Chondrocyte (in vitro differentiated cells): ENCODE results near the gene ATG16L2. TPM values are rescaled to one million over a fixed set of nuclear protein-coding genes. Genes with fewer than 3 reads are reported as not detected.

Experiments
- DNase-seq: peaks from one replicate; pipeline ENCODE4 v3.0.0; 2021; ENCODE audit warnings: mixed read lengths, low spot score
- H3K27ac Mint-ChIP-seq: one replicate; pipeline ENCODE4 v1.8.0; 2021; ENCODE audit warnings: mild to moderate bottlenecking, moderate library complexity, mixed read lengths; ENCODE audit not compliant: unreplicated experiment
- H3K27me3 Mint-ChIP-seq: 2 replicates; pipeline ENCODE4 v1.8.0; 2021; ENCODE audit warnings: low read depth, mixed read lengths
- H3K36me3 Mint-ChIP-seq: 2 replicates; pipeline ENCODE4 v1.8.0; 2021; ENCODE audit warnings: low read depth, mixed read lengths
- H3K4me1 Mint-ChIP-seq: 2 replicates; pipeline ENCODE4 v1.8.0; 2021; ENCODE audit warnings: low read depth, mild to moderate bottlenecking, mixed read lengths
- H3K4me3 Mint-ChIP-seq: one replicate; pipeline ENCODE4 v1.8.0; 2021; ENCODE audit warnings: mild to moderate bottlenecking, moderate library complexity, mixed read lengths; ENCODE audit not compliant: unreplicated experiment
- H3K9me3 Mint-ChIP-seq: 2 replicates; pipeline ENCODE4 v1.8.0; 2021; ENCODE audit warnings: low read depth, mixed read lengths
- total RNA-seq: library from RNA; stranded (reverse); gene quantifications from 3 replicates; pipeline ENCODE4 v1.2.1, GENCODE V29; 2021
- TF ChIP-seq, protein P1 (sequence below): fragments of 200-600 bp; sonication (generic); IDR thresholded peaks from 2 replicates; pipeline ENCODE4 v1.5.0; 2021; ENCODE audit warnings: antibody characterized with exemption, mild to moderate bottlenecking, moderate library complexity

Gene ATG16L2
- total RNA-seq, 1 donor from 2014 or later, result 9.9 TPM

DNA sequence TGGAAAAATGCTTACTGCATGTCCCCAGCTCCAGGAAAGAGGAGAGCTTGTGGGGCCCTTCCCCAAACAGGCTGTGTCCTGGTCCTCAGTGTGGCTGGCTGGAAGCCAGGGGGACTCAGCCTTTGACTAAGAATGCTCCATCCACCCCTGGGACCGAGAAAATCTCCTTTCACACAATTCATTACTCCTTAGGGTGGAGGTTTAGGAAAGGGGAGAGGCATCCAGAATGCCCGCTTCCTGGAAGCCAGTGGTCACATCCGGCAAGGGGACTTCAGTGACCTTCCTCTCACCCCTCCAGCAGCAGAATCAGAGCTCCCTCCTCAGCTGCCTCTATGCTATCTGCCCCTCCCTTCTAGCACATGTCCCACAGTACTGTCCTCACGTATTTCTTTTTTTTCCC, 21.9 kb downstream of the ATG16L2 start:
- Mint-ChIP-seq H3K4me3 (no peak overlapping the region), H3K27me3 (no peaks in the 10 kb centered on the region), H3K9me3 (no peaks in the 10 kb centered on the region), H3K4me1 (peaks cover 55% of the 10 kb centered on the region), H3K36me3 (peaks cover 26% of the 10 kb centered on the region), H3K27ac (peak overlapping the region; percentile 61)
- no peak for DNase-seq
- TF ChIP-seq, protein P1, sequence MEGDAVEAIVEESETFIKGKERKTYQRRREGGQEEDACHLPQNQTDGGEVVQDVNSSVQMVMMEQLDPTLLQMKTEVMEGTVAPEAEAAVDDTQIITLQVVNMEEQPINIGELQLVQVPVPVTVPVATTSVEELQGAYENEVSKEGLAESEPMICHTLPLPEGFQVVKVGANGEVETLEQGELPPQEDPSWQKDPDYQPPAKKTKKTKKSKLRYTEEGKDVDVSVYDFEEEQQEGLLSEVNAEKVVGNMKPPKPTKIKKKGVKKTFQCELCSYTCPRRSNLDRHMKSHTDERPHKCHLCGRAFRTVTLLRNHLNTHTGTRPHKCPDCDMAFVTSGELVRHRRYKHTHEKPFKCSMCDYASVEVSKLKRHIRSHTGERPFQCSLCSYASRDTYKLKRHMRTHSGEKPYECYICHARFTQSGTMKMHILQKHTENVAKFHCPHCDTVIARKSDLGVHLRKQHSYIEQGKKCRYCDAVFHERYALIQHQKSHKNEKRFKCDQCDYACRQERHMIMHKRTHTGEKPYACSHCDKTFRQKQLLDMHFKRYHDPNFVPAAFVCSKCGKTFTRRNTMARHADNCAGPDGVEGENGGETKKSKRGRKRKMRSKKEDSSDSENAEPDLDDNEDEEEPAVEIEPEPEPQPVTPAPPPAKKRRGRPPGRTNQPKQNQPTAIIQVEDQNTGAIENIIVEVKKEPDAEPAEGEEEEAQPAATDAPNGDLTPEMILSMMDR, result no peak

DNA sequence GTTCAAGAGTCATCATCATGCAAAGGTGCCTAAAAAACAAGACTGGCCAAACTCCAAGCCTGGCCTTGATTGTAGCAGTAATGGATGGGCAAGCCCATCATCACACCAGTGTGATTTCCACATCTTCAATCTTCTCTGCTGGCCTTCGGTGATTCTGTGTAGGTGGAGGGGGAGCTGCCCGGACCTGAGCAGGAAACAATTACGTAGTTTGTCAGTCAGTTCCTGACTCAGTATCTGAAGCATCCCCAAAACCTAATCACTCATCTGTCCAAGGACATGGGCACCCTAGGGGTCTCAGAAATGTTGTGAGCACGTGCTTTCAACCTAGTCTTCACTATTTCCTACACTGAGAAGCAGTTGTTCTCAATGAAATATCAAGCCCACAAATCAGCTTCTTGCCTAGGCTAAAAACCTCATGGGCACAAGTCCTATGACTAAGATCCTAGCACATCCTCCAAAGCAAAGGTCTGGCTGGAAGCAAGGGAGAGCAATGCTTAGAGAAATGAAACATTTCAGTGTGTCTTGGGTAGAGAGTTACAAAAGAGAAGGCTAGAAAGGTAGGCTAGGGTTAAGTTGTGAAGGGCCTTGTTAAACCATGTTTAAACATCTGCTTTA, 24.6 kb downstream of the ATG16L2 start:
- Mint-ChIP-seq H3K36me3 (peaks cover 40% of the 10 kb centered on the region), H3K27ac (peak overlapping the region; percentile 9)

DNA sequence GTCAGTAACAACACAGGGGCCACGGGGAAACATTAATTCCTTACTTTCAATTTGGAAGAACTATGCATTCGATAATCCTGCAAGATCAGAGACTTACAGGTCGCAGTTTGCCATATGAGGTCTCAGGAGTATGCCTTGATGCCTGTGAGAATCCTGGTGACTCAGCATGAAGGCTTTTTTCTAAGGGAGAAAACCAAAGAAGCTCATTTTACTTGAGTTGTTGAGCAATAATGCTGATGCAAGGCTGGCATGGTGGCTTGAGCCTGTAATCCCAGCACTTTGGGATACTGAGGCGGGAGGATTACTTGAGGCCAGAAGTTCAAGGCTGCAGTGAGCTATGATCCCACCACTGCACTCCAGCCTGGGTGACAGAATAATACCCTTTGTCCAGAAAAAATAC, 26.6 kb downstream of the ATG16L2 start:
- TF ChIP-seq, protein P1, result no peak
- no peak for DNase-seq
- peak overlapping the region; percentile 55 for H3K27ac Mint-ChIP-seq

More for the DNA sequence above, 24.6 kb downstream of the ATG16L2 start:
- Mint-ChIP-seq H3K9me3 (no peaks in the 10 kb centered on the region), H3K4me1 (peaks cover 45% of the 10 kb centered on the region), H3K27me3 (no peaks in the 10 kb centered on the region), H3K4me3 (no peak overlapping the region)
- TF ChIP-seq, protein P1, result no peak
- no peak for DNase-seq

DNA sequence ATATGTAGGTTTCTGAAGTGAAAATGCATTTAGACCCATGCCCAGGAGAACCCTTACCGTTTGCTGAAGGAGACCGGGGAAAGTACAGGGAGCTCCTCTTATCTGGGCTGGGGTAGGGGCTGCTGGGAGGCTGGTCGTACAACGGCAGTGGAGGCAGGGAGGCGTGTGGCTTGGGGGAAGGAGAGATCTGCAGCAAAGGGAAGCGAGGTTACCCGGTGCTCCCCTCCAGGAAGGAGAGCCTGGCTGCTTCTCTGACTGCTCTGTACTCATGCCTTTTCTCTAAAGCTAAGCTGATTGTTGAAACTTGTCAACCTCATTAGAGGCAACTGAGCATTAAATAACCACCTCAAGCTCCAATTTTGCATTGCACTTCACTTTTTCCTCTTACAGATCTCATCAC, 27.2 kb downstream of the ATG16L2 start:
- Mint-ChIP-seq H3K4me1 (peaks cover 40% of the 10 kb centered on the region), H3K4me3 (no peak overlapping the region), H3K36me3 (peaks cover 42% of the 10 kb centered on the region), H3K9me3 (no peaks in the 10 kb centered on the region), H3K27me3 (no peaks in the 10 kb centered on the region), H3K27ac (no peak overlapping the region)
- TF ChIP-seq, protein P1, result no peak
- DNase-seq, result no peak

More for the DNA sequence above, 26.6 kb downstream of the ATG16L2 start:
- Mint-ChIP-seq H3K36me3 (peaks cover 40% of the 10 kb centered on the region), H3K4me3 (no peak overlapping the region), H3K4me1 (peaks cover 46% of the 10 kb centered on the region), H3K9me3 (no peaks in the 10 kb centered on the region), H3K27me3 (no peaks in the 10 kb centered on the region)

DNA sequence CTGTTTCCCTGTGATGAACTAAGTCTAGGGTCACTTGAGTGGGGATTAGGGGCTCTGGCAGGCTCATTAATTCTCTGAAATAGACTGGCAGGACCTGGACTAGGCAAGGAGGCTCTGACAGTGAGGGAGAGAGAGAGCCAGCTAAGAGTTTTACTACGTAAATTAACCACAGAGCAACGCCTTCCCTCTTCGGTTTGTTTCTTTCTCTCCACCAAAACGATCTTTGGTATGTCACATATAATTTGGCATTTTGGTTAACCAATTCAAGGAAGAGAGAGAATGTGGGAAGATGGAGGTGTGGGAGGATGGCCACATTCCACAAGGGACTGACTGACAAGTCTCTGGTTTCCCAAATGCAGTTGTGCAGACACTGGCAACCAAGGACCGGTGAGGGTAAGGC, 27.9 kb downstream of the ATG16L2 start:
- Mint-ChIP-seq H3K4me3 (no peak overlapping the region), H3K9me3 (no peaks in the 10 kb centered on the region), H3K27ac (no peak overlapping the region), H3K36me3 (peaks cover 44% of the 10 kb centered on the region), H3K4me1 (peaks cover 36% of the 10 kb centered on the region), H3K27me3 (no peaks in the 10 kb centered on the region)
- TF ChIP-seq, protein P1, result no peak
- no peak for DNase-seq
